Measurements from ENCODE around the gene MSH6.

MSH6 gene

GRCh38 chr2:47779426-47779790 is 3.5 kb upstream of the MSH6 start:
- no peak for DNase-seq (ENCODE audit: low spot score)

- DNase-seq (ENCODE audit: low spot score): no peak
Measured at GRCh38 chr2:47782381-47782670, 619 bp upstream of the MSH6 start.

GRCh38 chr2:47783486-47784351 is 774 bp downstream of the MSH6 start:
- peak; percentile 68 for DNase-seq (ENCODE audit: low spot score)

- no peak for DNase-seq (ENCODE audit: low spot score)
Measured at GRCh38 chr2:47784352-47784851, 1.5 kb downstream of the MSH6 start.

GRCh38 chr2:47785986-47786385 is 3.0 kb downstream of the MSH6 start:
- DNase-seq (ENCODE audit: low spot score): no peak

- DNase-seq (ENCODE audit: low spot score): no peak
Measured at GRCh38 chr2:47796090-47796697, 13.2 kb downstream of the MSH6 start.

GRCh38 chr2:47798631-47799030 is 15.7 kb downstream of the MSH6 start:
- DNase-seq (ENCODE audit: low spot score): no peak

- DNase-seq (ENCODE audit: low spot score): no peak
Measured at GRCh38 chr2:47799031-47799609, 16.2 kb downstream of the MSH6 start.

- no peak for DNase-seq (ENCODE audit: low spot score)
Measured at GRCh38 chr2:47801118-47801517, 18.2 kb downstream of the MSH6 start.

GRCh38 chr2:47803363-47803762 is 20.4 kb downstream of the MSH6 start:
- no peak for DNase-seq (ENCODE audit: low spot score)

GRCh38 chr2:47803770-47804169 is 20.8 kb downstream of the MSH6 start:
- no peak for DNase-seq (ENCODE audit: low spot score)

GRCh38 chr2:47805850-47806249 is 22.9 kb downstream of the MSH6 start:
- DNase-seq (ENCODE audit: low spot score): no peak

- no peak for DNase-seq (ENCODE audit: low spot score)
Measured at GRCh38 chr2:47808614-47809013, 25.7 kb downstream of the MSH6 start.

GRCh38 chr2:47809903-47810302 is 27.0 kb downstream of the MSH6 start:
- no peak for DNase-seq (ENCODE audit: low spot score)

- DNase-seq (ENCODE audit: low spot score): no peak
Measured at GRCh38 chr2:47810850-47811249, 27.9 kb downstream of the MSH6 start.

GRCh38 chr2:47811668-47812067 is 28.7 kb downstream of the MSH6 start:
- DNase-seq (ENCODE audit: low spot score): no peak

- no peak for DNase-seq (ENCODE audit: low spot score)
Measured at GRCh38 chr2:47815764-47816163, 32.8 kb downstream of the MSH6 start.

- no peak for DNase-seq (ENCODE audit: low spot score)
Measured at GRCh38 chr2:47818777-47819176, 35.8 kb downstream of the MSH6 start.

- DNase-seq (ENCODE audit: low spot score): no peak
Measured at GRCh38 chr2:47819834-47820233, 36.9 kb downstream of the MSH6 start.

- DNase-seq (ENCODE audit: low spot score): no peak
Measured at GRCh38 chr2:47822518-47822917, 39.6 kb downstream of the MSH6 start.

GRCh38 chr2:47833516-47833968 is 50.6 kb downstream of the MSH6 start:
- peak; percentile 11 for DNase-seq (ENCODE audit: low spot score)

GRCh38 chr2:47838249-47838648 is 55.3 kb downstream of the MSH6 start:
- no peak for DNase-seq (ENCODE audit: low spot score)

GRCh38 chr2:47838686-47839085 is 55.7 kb downstream of the MSH6 start:
- DNase-seq (ENCODE audit: low spot score): no peak
